ENCODE measurements around the gene PIP5K1A. TPM values are rescaled to one million over a fixed set of nuclear protein-coding genes. Genes with fewer than 3 reads are reported as not detected.

The PIP5K1A gene
- total and polyA plus RNA-seq, 9 of the 15 experiments (the other 6 are each of a cell fraction or from before 2014, with no cell fraction given), result 1.9 to 42.4 (median 18.8) TPM

- TF ChIP-seq JUND (IDR thresholded peaks at IDR 0.05; ENCODE audit: borderline replicate concordance, low read depth, low read length), result peak; percentile 37; the same call in 1 of the 2 replicates
- no peak for TF ChIP-seq JUND (tag; IDR thresholded peaks at IDR 0.05; ENCODE audit: borderline replicate concordance, low read depth, low read length)
These were observed 78.9 kb downstream of the PIP5K1A start (continued) for GRCh38 chr1:151277249-151277648.

- WGBS (ENCODE audit: insufficient coverage, low coverage, missing lambda C conversion rate), result 2% methylated on average over 46 of the region's 48 CpGs
- TF ChIP-seq MLLT1 (IDR thresholded peaks at IDR 0.05) (peak in 1 of 2 experiments; percentile 75; a peak in 2 of 4 replicates), ZNF511 (CRISPR knock-in tag; IDR thresholded peaks at IDR 0.05) (peak; percentile 89), ZNF395 (CRISPR knock-in tag; IDR thresholded peaks at IDR 0.05) (peak; percentile 75), ZNF583 (CRISPR knock-in tag; IDR thresholded peaks at IDR 0.05) (0 out of 2 replicates have a peak, but pooled peaks have one; percentile 16), IRF1 (CRISPR knock-in tag; IDR thresholded peaks at IDR 0.05; ENCODE audit: borderline replicate concordance) (peak; percentile 49; the same call in 1 of the 2 replicates), AFF1 (IDR thresholded peaks at IDR 0.05; ENCODE audit: low read depth in 1 of 2, partially characterized antibody in 2 of 2) (peak; percentile 39 to 79)
These were observed 83.0 kb downstream of the PIP5K1A start for GRCh38 chr1:151281225-151281968.

More at GRCh38 chr1:151281225-151281968, 83.0 kb downstream of the PIP5K1A start:
- Histone ChIP-seq H3K9me1 (ENCODE audit: control insufficient read depth, insufficient read depth, low read length) (peaks cover 2% of the 10 kb centered on the region), H3K36me3 (ENCODE audit: control insufficient read depth, insufficient read depth, low read length) (peaks cover 22% of the 10 kb centered on the region; the same call in 2 of the 3 replicates), H4K20me1 (replicated peaks; ENCODE audit: control insufficient read depth, insufficient read depth, low read length) (peaks cover 8% of the 10 kb centered on the region; the same call in 1 of the 2 replicates), H3K9me3 (replicated peaks; ENCODE audit: control insufficient read depth, insufficient read depth, low read depth, low read length) (no peaks in the 10 kb centered on the region), H3K27ac (ENCODE audit: extremely low read depth, low read depth, low read length) (peak overlapping the region; percentile 99), H3K4me1 (replicated peaks in 1 of 2; ENCODE audit: control insufficient read depth in 2 of 2, insufficient read depth in 2 of 2, low read length in 2 of 2) (peaks cover 29 to 33% of the 10 kb centered on the region in 2 experiments), H3K4me3 (peak overlapping the region; percentile 67), H3K4me2 (ENCODE audit: insufficient read depth, low read length) (peak overlapping the region; percentile 100), H3K27me3 (ENCODE audit: control insufficient read depth in 2 of 2, insufficient read depth in 2 of 2, low read length in 2 of 2) (no peaks in the 10 kb centered on the region), H2AFZ (ENCODE audit: low read depth, low read length) (peak overlapping the region; percentile 99), H3K79me2 (ENCODE audit: control insufficient read depth, insufficient read depth, low read length) (peaks cover 28% of the 10 kb centered on the region), H3K9ac (ENCODE audit: insufficient read depth in 1 of 2, low read depth in 2 of 2, low read length in 2 of 2) (peak overlapping the region; percentile 93 to 99)
- DNase-seq (ENCODE audit: extremely low read depth in 1 of 4, low spot score in 3 of 4) (peak; percentile 91 to 98 (median 94)), FAIRE-seq (no peak), ATAC-seq (peak; percentile 63)
- ChIA-PET CTCF (ENCODE audit: low intra/inter-chr PET ratio) (interaction anchor here (0.6 to 0.8 kb wide), 2 partner anchors 59 to 1097 kb away, joined by 3 read pairs; no protein-coding TSS in a partner anchor), POLR2A (interaction anchor here (0.6 to 3.7 kb wide), 38 partner anchors 9 to 680 kb away, joined by 3 to 29 read pairs (median 4); partner anchors contain the start of genes MINDY1, PI4KB, PSMB4 and PSMD4)
- intact Hi-C loops (cut with micrococcal nuclease), result loop anchor here (2.0 to 10.0 kb wide), 2 partner anchors 27 to 63 kb away; partner anchors contain the start of genes PSMD4 and RFX5
- in situ Hi-C loops (cut with MboI), result no loop called here
- BruUV-seq (replicated peaks), result TSS peak; percentile 91

Measured in K562 (cell line).